CD4-positive, alpha-beta memory T cell (primary cell): ENCODE data around the gene RPS25. TPM values are rescaled to one million over a fixed set of nuclear protein-coding genes. Genes with fewer than 3 reads are reported as not detected.

Source experiments
- microRNA-seq: library from miRNA; unstranded; fragments of <30 nt; microRNA quantifications from one replicate; pipeline ENCODE4 v1.2.0, GENCODE V29; 2021; ENCODE audit warnings: borderline replicate concordance, borderline number of aligned reads, borderline microRNAs expressed, mixed read lengths
- polyA plus RNA-seq, 2 donors: library from polyadenylated mRNA; unstranded; fragments of 300-500 nt; fragmentation: Illumina TruSeq; gene quantifications; one replicate each; pipeline ENCODE4 v1.2.3, GENCODE V29; 2021
- total RNA-seq, 2 experiments: library from RNA; stranded (reverse); gene quantifications; one replicate each; pipeline ENCODE4 v1.2.3, GENCODE V29; 2021

RPS25 gene
- total and polyA plus RNA-seq, 4 experiments from 2014 or later: 2,545 to 5,786 (median 3,691) TPM

Small RNA genes lying within 50 kb of the gene (microRNA-seq; reads per million reads assigned to microRNA genes)
- not detected for gene MIR3656

Other genes starting within 250 kb of the RPS25 start
- gene DDX6, start 227.2 kb downstream of the RPS25 start, total RNA-seq: 100 to 1,000 TPM; 299 to 304 TPM
- 10 to 100 TPM; 74.6 to 90.9 TPM for gene DDX6, start 227.2 kb downstream of the RPS25 start, polyA plus RNA-seq
- 10 to 100 TPM; 21.1 to 21.5 TPM for gene CXCR5, start 134.5 kb downstream of the RPS25 start, total RNA-seq
- 10 to 100 TPM in 1 of 2 donors, 1 to 10 TPM in 1; 7.9 to 18.2 TPM for gene CXCR5, start 134.5 kb downstream of the RPS25 start, polyA plus RNA-seq
- 100 to 1,000 TPM; 216 to 232 TPM for gene BCL9L, start 92.4 kb downstream of the RPS25 start, total RNA-seq
- gene BCL9L, start 92.4 kb downstream of the RPS25 start, polyA plus RNA-seq: 10 to 100 TPM in 1 of 2 donors, under 1 TPM in 1; 0.45 to 10.9 TPM
- gene UPK2, start 62.0 kb downstream of the RPS25 start, total RNA-seq: not detected
- gene UPK2, start 62.0 kb downstream of the RPS25 start, polyA plus RNA-seq: not detected
- gene FOXR1, start 46.6 kb downstream of the RPS25 start, total RNA-seq: not detected
- gene FOXR1, start 46.6 kb downstream of the RPS25 start, polyA plus RNA-seq: not detected
- 100 to 1,000 TPM; 109 to 114 TPM for gene CENATAC, start 20.2 kb downstream of the RPS25 start, total RNA-seq
- 10 to 100 TPM; 13.3 to 16.9 TPM for gene CENATAC, start 20.2 kb downstream of the RPS25 start, polyA plus RNA-seq
- 10 to 100 TPM; 89.2 to 97.3 TPM for gene TRAPPC4, start 423 bp upstream of the RPS25 start, total RNA-seq
- gene TRAPPC4, start 423 bp upstream of the RPS25 start, polyA plus RNA-seq: 100 to 1,000 TPM in 1 of 2 donors, 10 to 100 TPM in 1; 92.1 to 116 TPM
- 10 to 100 TPM; 14.6 to 14.8 TPM for gene SLC37A4, start 12.5 kb upstream of the RPS25 start, total RNA-seq
- 10 to 100 TPM; 10.6 to 13.0 TPM for gene SLC37A4, start 12.5 kb upstream of the RPS25 start, polyA plus RNA-seq
- 100 to 1,000 TPM; 136 to 146 TPM for gene HYOU1, start 38.9 kb upstream of the RPS25 start, total RNA-seq
- 10 to 100 TPM; 24.1 to 27.9 TPM for gene HYOU1, start 38.9 kb upstream of the RPS25 start, polyA plus RNA-seq
- gene VPS11, start 49.5 kb upstream of the RPS25 start, total RNA-seq: 10 to 100 TPM; 56.2 to 61.2 TPM
- 10 to 100 TPM; 36.0 to 61.7 TPM for gene VPS11, start 49.5 kb upstream of the RPS25 start, polyA plus RNA-seq
- 1 to 10 TPM; 5.1 to 5.8 TPM for gene HMBS, start 66.5 kb upstream of the RPS25 start, total RNA-seq
- gene HMBS, start 66.5 kb upstream of the RPS25 start, polyA plus RNA-seq: 10 to 100 TPM; 17.7 to 21.2 TPM
- 10 to 100 TPM; 52.0 to 52.3 TPM for gene DPAGT1, start 83.5 kb upstream of the RPS25 start, total RNA-seq
- 10 to 100 TPM; 32.9 to 52.3 TPM for gene DPAGT1, start 83.5 kb upstream of the RPS25 start, polyA plus RNA-seq
- gene C2CD2L, start 89.0 kb upstream of the RPS25 start, total RNA-seq: 10 to 100 TPM; 35.2 to 37.5 TPM
- gene C2CD2L, start 89.0 kb upstream of the RPS25 start, polyA plus RNA-seq: 10 to 100 TPM in 1 of 2 donors, 1 to 10 TPM in 1; 2.6 to 13.3 TPM
- gene HINFP, start 103.2 kb upstream of the RPS25 start, total RNA-seq: 10 to 100 TPM; 70.8 to 75.3 TPM
- gene HINFP, start 103.2 kb upstream of the RPS25 start, polyA plus RNA-seq: 10 to 100 TPM in 1 of 2 donors, 1 to 10 TPM in 1; 9.3 to 16.0 TPM
- under 1 TPM in 1 of 2 experiments, not detected in 1; 0.09 TPM for gene ABCG4, start 130.7 kb upstream of the RPS25 start, total RNA-seq
- not detected for gene ABCG4, start 130.7 kb upstream of the RPS25 start, polyA plus RNA-seq
- gene NLRX1, start 150.4 kb upstream of the RPS25 start, total RNA-seq: 1 to 10 TPM; 8.8 to 9.2 TPM
- 1 to 10 TPM; 5.5 to 7.4 TPM for gene NLRX1, start 150.4 kb upstream of the RPS25 start, polyA plus RNA-seq
- 1 to 10 TPM in 1 of 2 experiments, under 1 TPM in 1; 0.86 to 1.1 TPM for gene NHERF4, start 167.1 kb upstream of the RPS25 start, total RNA-seq
- gene NHERF4, start 167.1 kb upstream of the RPS25 start, polyA plus RNA-seq: not detected
- gene CBL, start 188.0 kb upstream of the RPS25 start, total RNA-seq: 10 to 100 TPM; 39.5 to 39.8 TPM
- 10 to 100 TPM in 1 of 2 donors, 1 to 10 TPM in 1; 3.6 to 15.6 TPM for gene CBL, start 188.0 kb upstream of the RPS25 start, polyA plus RNA-seq